B cell (primary cell): ENCODE measurements around the gene CBX8. TPM values are rescaled to one million over a fixed set of nuclear protein-coding genes. Genes with fewer than 3 reads are reported as not detected.
A peak's percentile ranks its signal among the peaks of the same experiment; 100 is the strongest.

Source experiments
- ATAC-seq: fragments of 200-7000 bp; cut with Tn5 transposase; one replicate; pipeline ENCODE4 v1.10.0; 2021; ENCODE audit warnings: low read depth, mild to moderate bottlenecking, moderate number of reproducible peaks, moderate library complexity
- CTCF ChIA-PET: fragments of 350-600 bp; sonication (Branson Sonifier 250); formaldehyde crosslinking; loops from one replicate; lab custom pipeline; 2021; ENCODE audit warnings: antibody characterized with exemption, inconsistent platforms; lab: Charles Lee
- POLR2A ChIA-PET: fragments of 350-600 bp; sonication (Branson Sonifier 250); formaldehyde crosslinking; loops from one replicate; lab custom pipeline; 2021; ENCODE audit warnings: antibody characterized with exemption; lab: Charles Lee
- DNase-seq: peaks from one replicate; pipeline ENCODE4 v3.0.0; 2013
- H2AFZ ChIP-seq: 2 replicates; pipeline ENCODE4 v1.6.1; 2012; ENCODE audit warnings: mild to moderate bottlenecking, low read depth, low read length; ENCODE audit not compliant: insufficient read depth, poor library complexity, severe bottlenecking
- H3K27ac ChIP-seq, 2 donors: 1 replicate in 1 of 2; 2 replicates in 1 of 2; pipeline ENCODE4 v1.5.1; 2012 to 2013; ENCODE audit warnings: low read length in 2 of 2, mild to moderate bottlenecking in 2 of 2, moderate library complexity in 1 of 2
- H3K27me3 ChIP-seq, 4 experiments: fragments of 200-600 bp in 1 of 4; sonication (generic) in 1 of 4; replicated peaks in 1 of 4; 1 replicate in 2 of 4; 2 replicates in 2 of 4; pipeline versions ENCODE4 v1.6.1 to v1.7.0; 2013 to 2016; ENCODE audit warnings: low read length in 3 of 4, mild to moderate bottlenecking in 2 of 4, mixed read lengths in 1 of 4, moderate library complexity in 1 of 4; ENCODE audit not compliant: insufficient read depth in 4 of 4, control insufficient read depth in 3 of 4; ENCODE audit errors: control extremely low read depth in 1 of 4
- H3K36me3 ChIP-seq, 2 experiments: replicated peaks in 1 of 2; 1 replicate in 1 of 2; 2 replicates in 1 of 2; pipeline versions ENCODE4 v1.6.1 to v1.7.1; 2013; ENCODE audit warnings: low read length in 1 of 2; ENCODE audit not compliant: insufficient read depth in 2 of 2, control insufficient read depth in 1 of 2; ENCODE audit errors: control extremely low read depth in 1 of 2, extremely low read depth in 1 of 2
- H3K4me1 ChIP-seq, 2 donors: fragments of 200-600 bp in 1 of 2; sonication (generic) in 1 of 2; 1 replicate in 1 of 2; 2 replicates in 1 of 2; pipeline versions ENCODE4 v1.5.1 to v1.6.1; 2013 to 2017; ENCODE audit warnings: low read length in 2 of 2; ENCODE audit not compliant: control insufficient read depth in 2 of 2, insufficient read depth in 2 of 2
- H3K4me2 ChIP-seq: replicated peaks from 2 replicates; pipeline ENCODE3; 2012; ENCODE audit warnings: mild to moderate bottlenecking, low read depth, low read length; ENCODE audit not compliant: poor library complexity, severe bottlenecking
- H3K4me3 ChIP-seq, 5 experiments: fragments of 200-600 bp in 1 of 5; sonication (generic) in 1 of 5; 1 replicate in 3 of 5; 2 replicates in 2 of 5; pipeline versions ENCODE4 v1.5.1 to v1.7.0; 2011 to 2016; ENCODE audit warnings: low read length in 4 of 5, mild to moderate bottlenecking in 4 of 5, low read depth in 2 of 5, control low read depth in 1 of 5, moderate library complexity in 1 of 5; ENCODE audit not compliant: insufficient read depth in 1 of 5; ENCODE audit errors: control extremely low read depth in 1 of 5, extremely low read depth in 1 of 5
- H3K79me2 ChIP-seq: fragments of 200-600 bp; sonication (generic); one replicate; pipeline ENCODE4 v1.6.0; 2016; ENCODE audit warnings: low read length; ENCODE audit not compliant: control insufficient read depth, insufficient read depth
- H3K9ac ChIP-seq: fragments of 200-600 bp; sonication (generic); 2 replicates; pipeline ENCODE4 v1.6.1; 2017; ENCODE audit warnings: mild to moderate bottlenecking, low read length, moderate library complexity
- H3K9me3 ChIP-seq, 3 donors: one replicate each; pipeline versions ENCODE4 v1.6.1 to v1.7.1; 2013; ENCODE audit warnings: low read length in 2 of 3; ENCODE audit not compliant: control insufficient read depth in 2 of 3, insufficient read depth in 1 of 3; ENCODE audit errors: control extremely low read depth in 1 of 3
- H4K20me1 ChIP-seq: 2 replicates; pipeline ENCODE4 v1.6.0; 2012; ENCODE audit warnings: mild to moderate bottlenecking, low read length; ENCODE audit not compliant: insufficient read depth, control insufficient read depth, poor library complexity, severe bottlenecking
- H3K27ac Mint-ChIP-seq: one replicate; pipeline ENCODE4 v1.8.0; 2021; ENCODE audit warnings: mixed read lengths
- H3K27me3 Mint-ChIP-seq: one replicate; pipeline ENCODE4 v1.8.0; 2021; ENCODE audit warnings: mixed read lengths
- H3K4me1 Mint-ChIP-seq: one replicate; pipeline ENCODE4 v1.8.0; 2021; ENCODE audit warnings: mixed read lengths
- H3K4me3 Mint-ChIP-seq: one replicate; pipeline ENCODE4 v1.8.0; 2021; ENCODE audit warnings: mixed read lengths
- H3K9me3 Mint-ChIP-seq: one replicate; pipeline ENCODE4 v1.8.0; 2022; ENCODE audit warnings: mixed read lengths; ENCODE audit not compliant: insufficient read depth
- CTCF ChIP-seq: fragments of 200-600 bp; IDR thresholded peaks from one replicate; pipeline ENCODE4 v1.8.0; 2022; ENCODE audit warnings: antibody characterized with exemption, mild to moderate bottlenecking
- EZH2 ChIP-seq: IDR thresholded peaks from 2 replicates; pipeline ENCODE4 v1.6.1; 2012; ENCODE audit warnings: borderline replicate concordance, low read depth, mild to moderate bottlenecking, moderate library complexity, low read length; ENCODE audit not compliant: insufficient read depth, poor library complexity, severe bottlenecking
- WGBS: methylation state at CpG from one replicate; pipeline ENCODE4 v1.1.5; 2013; ENCODE audit warnings: missing lambda C conversion rate; ENCODE audit not compliant: insufficient coverage; 5-methylcytosine and 5-hydroxymethylcytosine counted together
- intact Hi-C: fragments of 100-400 bp; cut with micrococcal nuclease; formaldehyde crosslinking; loops from one replicate; pipeline ENCODE4 v1.10.0; 2022
- polyA plus RNA-seq: library from polyadenylated mRNA; depleted of rRNA; stranded (reverse); fragments of >200 nt; gene quantifications from 2 replicates; pipeline ENCODE4 v1.2.3, GENCODE V29; 2012
- total RNA-seq, 2 donors: library from RNA; stranded (reverse); fragments of 120-200 nt in 1 of 2; gene quantifications; 1 replicate in 1 of 2; 2 replicates in 1 of 2; pipeline versions ENCODE4 v1.2.3 to v1.2.4, GENCODE V29; 2013 to 2022

Gene CBX8
- total and polyA plus RNA-seq, 2 donors (not counting 1 experiment from before 2014, with no cell fraction given) = 0.31 to 6.8 TPM

GRCh38 chr17:79779084-79779529, 17.8 kb downstream of the CBX8 start:
- Histone ChIP-seq H3K4me3 (peak overlapping the region in 3 of 5 experiments; percentile 51 to 66 (median 60)), H3K9ac (peak overlapping the region; percentile 66), H3K4me2 (peak overlapping the region; percentile 97), H3K27ac (no peak overlapping the region), H3K27me3 (peaks cover 0 to 87% (median 50%) of the 10 kb centered on the region in 4 experiments), H3K4me1 (peaks cover 27 to 40% of the 10 kb centered on the region in 2 donors), H2AFZ (peak overlapping the region; percentile 69), H3K9me3 (peaks cover 0 to 17% (median 0%) of the 10 kb centered on the region in 3 donors), H3K36me3 (no peaks in the 10 kb centered on the region), H4K20me1 (no peaks in the 10 kb centered on the region), H3K79me2 (no peaks in the 10 kb centered on the region)
- WGBS = 31% methylated on average over 13 of the region's 17 CpGs
- intact Hi-C loops = no loop called here
- POLR2A ChIA-PET = no interaction called here
- CTCF ChIA-PET = interaction anchor here (8.2 kb wide), 1 partner anchor 11 kb away, joined by 30 read pairs; no protein-coding TSS in a partner anchor
- no peak for ATAC-seq
- Mint-ChIP-seq H3K4me1 (peaks cover 24% of the 10 kb centered on the region), H3K9me3 (no peaks in the 10 kb centered on the region), H3K27me3 (peaks cover 71% of the 10 kb centered on the region), H3K27ac (peak overlapping the region; percentile 69), H3K4me3 (peak overlapping the region; percentile 88)
- no peak for DNase-seq
- no peak for TF ChIP-seq EZH2
- TF ChIP-seq CTCF = no peak

GRCh38 chr17:79778504-79779083, 18.3 kb downstream of the CBX8 start:
- POLR2A ChIA-PET = no interaction called here
- peak; percentile 22 for ATAC-seq
- H3K4me1 Mint-ChIP-seq = peaks cover 24% of the 10 kb centered on the region
- Histone ChIP-seq H3K79me2 (no peaks in the 10 kb centered on the region), H3K9ac (peak overlapping the region; percentile 66), H2AFZ (peak overlapping the region; percentile 69), H3K4me1 (peaks cover 27 to 40% of the 10 kb centered on the region in 2 donors), H3K4me3 (peak overlapping the region; percentile 7 to 66 (median 51)), H3K27me3 (peaks cover 0 to 89% (median 50%) of the 10 kb centered on the region in 4 experiments), H3K36me3 (no peaks in the 10 kb centered on the region), H3K4me2 (peak overlapping the region; percentile 97), H4K20me1 (no peaks in the 10 kb centered on the region), H3K27ac (no peak overlapping the region), H3K9me3 (peaks cover 0 to 17% (median 0%) of the 10 kb centered on the region in 3 donors)
- peak overlapping the region; percentile 88 for H3K4me3 Mint-ChIP-seq
- intact Hi-C loops = no loop called here
- no peak for TF ChIP-seq CTCF
- peak; percentile 75 for TF ChIP-seq EZH2
- H3K27me3 Mint-ChIP-seq = peaks cover 75% of the 10 kb centered on the region
- CTCF ChIA-PET = interaction anchor here (8.2 kb wide), 1 partner anchor 12 kb away, joined by 30 read pairs; no protein-coding TSS in a partner anchor
- WGBS = under 1% methylated on average over 39 of the region's 49 CpGs
- H3K9me3 Mint-ChIP-seq = no peaks in the 10 kb centered on the region
- DNase-seq = peak; percentile 49
- H3K27ac Mint-ChIP-seq = peak overlapping the region; percentile 69
